LNCaP clone FGC (cell line): Measurements from ENCODE around the gene STC2.

Experiments used
- DNase-seq: peaks from one replicate; pipeline ENCODE4 v3.0.0-alpha.2; 2011; ENCODE audit warnings: low read depth
- H3K4me3 ChIP-seq: 2 replicates; pipeline ENCODE4 v1.5.1; 2011; ENCODE audit warnings: mild to moderate bottlenecking, low read depth, low read length, control low read depth
- TF ChIP-seq, protein P1 (sequence below): IDR thresholded peaks from 2 replicates; pipeline ENCODE4 v1.5.1; 2012; ENCODE audit warnings: mild to moderate bottlenecking; ENCODE audit not compliant: control insufficient read depth, insufficient read depth; ENCODE audit errors: extremely low read depth

The STC2 gene

GRCh38 chr5:173334808-173335207 is 6.6 kb upstream of the STC2 start:
- DNase-seq = no peak
- no peak overlapping the region for H3K4me3 ChIP-seq
- TF ChIP-seq, protein P1, sequence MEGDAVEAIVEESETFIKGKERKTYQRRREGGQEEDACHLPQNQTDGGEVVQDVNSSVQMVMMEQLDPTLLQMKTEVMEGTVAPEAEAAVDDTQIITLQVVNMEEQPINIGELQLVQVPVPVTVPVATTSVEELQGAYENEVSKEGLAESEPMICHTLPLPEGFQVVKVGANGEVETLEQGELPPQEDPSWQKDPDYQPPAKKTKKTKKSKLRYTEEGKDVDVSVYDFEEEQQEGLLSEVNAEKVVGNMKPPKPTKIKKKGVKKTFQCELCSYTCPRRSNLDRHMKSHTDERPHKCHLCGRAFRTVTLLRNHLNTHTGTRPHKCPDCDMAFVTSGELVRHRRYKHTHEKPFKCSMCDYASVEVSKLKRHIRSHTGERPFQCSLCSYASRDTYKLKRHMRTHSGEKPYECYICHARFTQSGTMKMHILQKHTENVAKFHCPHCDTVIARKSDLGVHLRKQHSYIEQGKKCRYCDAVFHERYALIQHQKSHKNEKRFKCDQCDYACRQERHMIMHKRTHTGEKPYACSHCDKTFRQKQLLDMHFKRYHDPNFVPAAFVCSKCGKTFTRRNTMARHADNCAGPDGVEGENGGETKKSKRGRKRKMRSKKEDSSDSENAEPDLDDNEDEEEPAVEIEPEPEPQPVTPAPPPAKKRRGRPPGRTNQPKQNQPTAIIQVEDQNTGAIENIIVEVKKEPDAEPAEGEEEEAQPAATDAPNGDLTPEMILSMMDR = no peak

GRCh38 chr5:173333925-173334661 is 5.9 kb upstream of the STC2 start:
- DNase-seq = no peak
- H3K4me3 ChIP-seq = no peak overlapping the region
- TF ChIP-seq, protein P1 = no peak

DNA sequence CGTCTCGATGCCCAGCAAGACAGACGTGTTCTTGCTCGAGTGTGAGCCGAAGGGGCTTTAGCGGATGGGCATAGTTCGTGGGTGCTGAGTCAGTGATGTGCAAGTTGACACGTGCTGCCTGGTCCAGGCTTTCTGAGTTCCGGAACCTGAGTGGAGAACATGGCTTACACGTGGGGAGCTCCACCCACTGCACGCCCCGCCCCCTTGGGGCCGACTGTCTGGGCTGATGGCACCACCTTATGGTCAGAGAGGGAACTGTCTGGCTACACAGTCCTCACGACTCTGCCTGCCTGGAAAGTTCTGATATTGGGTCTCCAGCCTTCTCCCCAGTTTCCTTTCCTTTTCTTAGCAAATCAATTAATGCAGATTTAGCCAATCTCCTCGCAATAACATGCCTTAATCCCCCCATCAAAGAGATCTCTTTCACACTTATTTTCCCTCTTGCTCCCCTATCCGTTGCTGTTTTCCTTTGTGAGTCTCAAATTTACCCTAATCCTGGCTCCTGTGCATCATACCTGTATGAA is 3.8 kb upstream of the STC2 start:
- H3K4me3 ChIP-seq = no peak overlapping the region
- DNase-seq = peak; percentile 42
- TF ChIP-seq, protein P1 = peak; percentile 62

DNA sequence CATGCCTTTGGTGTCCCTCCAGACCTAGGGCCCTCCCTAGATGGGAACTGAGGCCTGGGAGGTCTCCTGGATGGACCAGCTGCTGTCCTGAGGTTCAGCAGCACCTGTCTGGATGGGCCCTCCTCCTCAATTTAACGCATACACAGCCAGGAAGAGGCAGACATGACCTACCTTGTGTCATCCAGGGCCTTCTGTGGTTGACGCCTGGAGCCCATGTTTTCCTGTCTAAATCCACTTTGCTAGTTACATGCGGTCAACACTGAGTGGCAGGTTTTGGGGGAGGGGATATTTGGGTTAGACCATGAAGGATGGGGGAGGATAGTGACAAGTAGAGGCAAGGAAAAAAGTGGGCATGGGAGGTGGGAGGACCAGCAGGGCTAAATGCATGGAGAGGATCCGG is 3.1 kb upstream of the STC2 start:
- H3K4me3 ChIP-seq = no peak overlapping the region
- no peak for DNase-seq
- TF ChIP-seq, protein P1 = no peak

GRCh38 chr5:173330338-173331206 is 2.4 kb upstream of the STC2 start:
- H3K4me3 ChIP-seq = peak overlapping the region; percentile 81
- no peak for DNase-seq

GRCh38 chr5:173329491-173330337 is 1.5 kb upstream of the STC2 start:
- peak overlapping the region; percentile 81 for H3K4me3 ChIP-seq
- TF ChIP-seq, protein P1 = peak; percentile 68
- DNase-seq = peak; percentile 42

More at GRCh38 chr5:173330338-173331206, 2.4 kb upstream of the STC2 start:
- TF ChIP-seq, protein P1 = no peak
